Muscle of back (tissue), 11 donors: ENCODE results near the gene POLR2E. TPM values are rescaled to one million over a fixed set of nuclear protein-coding genes. Genes with fewer than 3 reads are reported as not detected.

Source experiments
- DNase-seq, 3 donors: peaks; one replicate each; pipeline versions ENCODE4 v3.0.0 to v3.0.0-alpha.2; 2013
- polyA plus RNA-seq, 10 donors: library from polyadenylated mRNA; unstranded; fragments of 120-200 nt; gene quantifications; one replicate each; pipeline ENCODE4 v1.2.1, GENCODE V29; 2013; ENCODE audit not compliant: insufficient read length in 10 of 10

The POLR2E gene
- polyA plus RNA-seq, 10 donors, result 81.8 to 145 (median 110) TPM

GRCh38 chr19:1101337-1101698, 6.1 kb upstream of the POLR2E start:
- DNase-seq, result no peak

DNA sequence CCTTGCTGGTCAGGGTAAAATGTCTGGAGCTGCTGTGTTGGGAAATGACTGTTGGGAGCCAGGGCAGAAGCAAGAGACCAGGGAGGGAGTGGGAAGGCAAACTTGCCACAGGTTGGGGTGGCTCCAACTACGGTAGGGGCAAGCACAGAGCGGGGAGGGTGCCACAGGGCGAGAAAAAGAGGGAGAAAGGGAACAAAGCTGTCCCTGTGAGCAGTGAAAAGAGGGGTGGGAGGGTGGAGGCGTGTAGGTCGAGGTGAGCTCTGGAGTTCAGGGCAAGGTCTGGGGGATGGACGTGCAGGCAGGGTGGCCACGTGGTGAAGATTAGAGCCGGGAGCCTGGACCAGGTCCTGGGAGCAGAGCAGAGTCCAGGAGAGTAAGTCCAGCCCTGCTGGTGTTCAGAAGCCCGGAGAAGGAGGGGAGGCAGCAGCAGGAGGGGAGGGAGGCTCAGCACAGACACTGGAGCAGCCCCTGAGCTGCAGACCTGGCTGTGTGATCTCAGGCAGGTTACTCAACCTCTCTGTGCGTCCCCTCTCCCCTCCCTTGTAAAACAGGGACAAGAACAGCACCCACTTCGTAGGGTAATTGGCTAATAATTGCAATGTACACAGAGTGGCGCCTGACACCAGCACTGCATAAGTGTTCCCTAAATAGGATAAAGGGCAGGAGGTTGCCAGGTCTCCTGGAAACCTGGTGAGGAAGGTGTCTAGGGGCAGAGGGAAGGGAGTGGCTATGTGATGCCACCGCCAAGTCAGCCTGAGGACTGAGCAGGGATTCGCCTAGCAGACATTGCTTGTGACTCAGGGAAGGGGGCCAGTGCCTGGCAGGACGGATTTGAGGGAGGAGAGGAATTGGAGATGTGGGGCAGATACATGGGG, 3.2 kb upstream of the POLR2E start:
- no peak for DNase-seq

DNA sequence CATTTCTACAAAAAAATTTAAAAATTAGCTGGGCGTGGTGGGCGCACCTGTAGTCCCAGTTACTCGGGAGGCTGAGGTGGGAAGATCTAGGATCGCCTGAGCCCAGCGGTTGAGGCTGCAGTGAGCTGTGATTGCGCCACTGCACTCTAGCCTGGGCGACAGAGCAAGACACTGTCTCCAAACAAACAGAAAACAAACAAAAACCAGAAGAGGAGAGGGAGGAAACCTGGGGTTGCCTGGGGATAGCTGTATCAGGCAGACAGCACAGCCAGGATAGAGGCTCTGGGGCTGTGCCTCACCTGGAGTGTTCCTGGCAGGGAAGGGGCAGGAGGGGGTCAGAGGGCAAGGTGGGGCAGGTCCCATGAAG, 2.6 kb upstream of the POLR2E start:
- no peak for DNase-seq

GRCh38 chr19:1094655-1094977, 559 bp downstream of the POLR2E start:
- no peak for DNase-seq

DNA sequence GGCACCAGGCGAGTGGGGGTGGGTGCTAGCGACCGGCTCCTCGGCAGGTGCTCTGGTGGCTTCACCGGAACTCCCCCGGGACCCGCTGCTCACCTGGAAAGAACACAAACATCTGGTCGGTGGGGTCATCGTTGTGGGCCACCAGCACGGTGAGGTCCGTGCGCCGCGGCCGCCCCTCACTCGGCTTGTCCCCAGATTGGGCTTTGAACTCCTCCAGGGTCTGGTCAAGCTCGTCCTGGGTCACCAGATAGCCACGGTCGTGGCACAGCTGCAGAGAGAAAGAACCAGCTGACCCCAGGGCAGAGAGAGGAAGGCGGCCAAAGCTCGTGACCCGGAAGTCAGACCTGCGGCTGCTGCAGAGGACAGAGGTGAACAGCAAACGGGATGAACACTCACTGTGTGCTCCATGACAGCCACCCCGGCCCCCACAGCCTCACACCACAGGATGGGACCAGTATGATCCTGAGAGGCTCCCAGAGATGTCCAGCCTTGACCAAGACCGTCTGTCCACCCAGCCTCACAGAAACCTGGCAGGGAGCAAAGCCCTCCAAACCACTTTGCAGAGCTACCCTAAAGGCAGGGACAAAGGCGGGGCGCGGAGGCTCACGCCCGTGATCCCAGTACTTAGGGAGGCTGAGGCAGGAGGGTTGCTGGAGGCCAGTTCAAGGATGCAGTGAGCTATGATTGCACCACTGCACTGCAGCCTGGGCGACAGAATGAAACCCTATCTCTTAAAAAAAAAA, 1.2 kb downstream of the POLR2E start:
- no peak for DNase-seq

GRCh38 chr19:1093330-1093729, 1.8 kb downstream of the POLR2E start:
- DNase-seq, result no peak

DNA sequence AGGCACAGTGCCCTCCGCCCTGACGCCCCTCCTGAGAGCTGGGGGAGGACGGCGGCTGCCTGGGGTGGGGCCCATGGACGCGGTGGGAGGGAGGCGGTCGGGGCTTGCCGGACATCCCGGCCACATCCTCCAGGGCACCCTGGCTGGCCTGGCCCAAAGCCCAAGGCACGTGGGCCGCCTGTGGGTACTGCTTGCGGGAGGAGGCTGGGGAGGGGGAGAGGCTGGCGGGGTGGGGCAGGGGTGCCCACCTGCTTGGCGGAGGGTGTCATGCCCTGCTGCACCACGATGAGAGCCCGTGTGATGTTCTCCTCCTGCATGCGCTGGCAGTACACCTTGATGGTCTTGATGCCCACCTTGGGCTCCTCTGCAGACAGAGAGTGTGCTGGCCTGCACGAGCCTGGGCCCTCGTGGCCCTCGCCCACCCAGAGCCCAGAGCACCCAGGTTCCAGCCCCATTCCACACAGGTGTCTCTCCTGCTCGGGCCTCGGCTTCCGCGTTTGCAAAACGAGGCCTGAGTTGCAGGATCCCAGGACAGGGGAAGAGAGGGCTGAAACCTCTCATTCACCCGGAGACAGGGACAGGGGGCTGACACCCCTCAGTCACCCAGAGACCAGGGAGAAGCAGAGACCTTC, 3.5 kb downstream of the POLR2E start:
- no peak for DNase-seq

DNA sequence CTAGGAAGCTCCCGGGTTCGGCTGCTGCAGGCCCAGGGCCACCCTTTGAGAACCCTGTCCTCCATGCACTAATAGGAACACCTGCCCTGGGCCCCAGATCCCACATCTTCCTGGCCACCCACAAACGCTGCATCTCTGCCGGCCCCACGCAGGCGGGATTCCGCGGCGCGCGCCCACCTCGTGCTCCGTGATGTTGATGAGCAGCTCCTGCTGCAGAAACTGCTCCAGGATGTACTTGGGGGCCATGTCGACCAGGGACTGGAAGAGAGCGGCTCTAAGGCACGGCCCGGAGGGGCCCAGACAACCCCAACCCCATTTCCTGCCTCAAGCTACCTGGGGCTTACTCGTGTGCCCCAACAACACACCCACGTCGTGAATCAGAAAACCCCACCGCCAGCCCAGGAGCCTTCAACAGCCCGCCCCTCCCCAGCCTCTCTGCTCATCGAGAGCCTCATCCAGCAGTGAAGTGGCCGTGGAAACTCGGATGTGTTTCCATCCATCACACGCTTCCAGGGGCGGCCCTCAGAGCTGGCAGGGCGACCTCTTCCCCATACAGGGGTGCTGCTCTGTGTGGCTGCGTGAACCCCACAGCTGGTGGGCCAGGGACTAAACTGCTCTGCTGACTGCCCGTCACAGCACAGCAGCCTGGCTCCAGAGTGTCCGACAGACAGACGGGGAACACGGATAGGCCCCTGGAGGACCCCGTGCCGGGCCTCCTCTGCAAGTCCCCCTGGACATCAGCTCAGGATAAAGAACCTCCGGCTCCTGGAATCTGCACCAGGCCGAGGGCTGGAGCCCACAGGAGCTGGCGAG, 4.2 kb downstream of the POLR2E start:
- DNase-seq, result no peak

- no peak for DNase-seq
Observed at GRCh38 chr19:1089891-1090290, 5.3 kb downstream of the POLR2E start.

- no peak for DNase-seq
Observed at GRCh38 chr19:1089126-1089771, 5.9 kb downstream of the POLR2E start.

DNA sequence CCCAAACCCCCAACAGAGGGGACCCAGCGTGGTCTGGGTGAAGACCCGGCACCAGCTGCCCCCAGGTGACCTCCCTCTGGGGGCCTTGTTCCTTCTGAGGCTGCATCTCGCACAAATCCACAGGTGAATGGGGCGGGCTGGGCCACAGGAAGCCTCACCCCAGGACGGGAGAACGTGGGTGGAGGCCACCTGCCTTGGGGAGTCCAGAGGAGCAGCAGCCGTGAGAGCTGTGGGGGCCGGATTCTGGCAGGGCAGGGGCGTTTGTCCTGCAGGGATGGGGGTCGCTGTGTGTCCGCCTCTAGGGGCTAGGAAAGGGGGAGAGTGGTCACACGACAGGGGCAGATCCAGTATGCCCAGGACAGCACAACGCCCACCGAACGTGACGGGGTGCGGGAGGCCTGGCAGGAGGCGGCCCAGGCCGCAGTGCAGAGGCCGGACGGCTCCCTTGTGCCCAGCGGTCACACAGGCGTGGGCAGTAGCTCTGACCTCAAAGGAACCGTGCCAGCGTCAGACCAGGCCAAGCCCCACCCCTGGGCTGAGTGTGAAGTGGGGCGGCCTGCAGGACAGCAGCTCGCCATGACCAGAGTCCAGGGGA, 6.7 kb downstream of the POLR2E start:
- no peak for DNase-seq

DNA sequence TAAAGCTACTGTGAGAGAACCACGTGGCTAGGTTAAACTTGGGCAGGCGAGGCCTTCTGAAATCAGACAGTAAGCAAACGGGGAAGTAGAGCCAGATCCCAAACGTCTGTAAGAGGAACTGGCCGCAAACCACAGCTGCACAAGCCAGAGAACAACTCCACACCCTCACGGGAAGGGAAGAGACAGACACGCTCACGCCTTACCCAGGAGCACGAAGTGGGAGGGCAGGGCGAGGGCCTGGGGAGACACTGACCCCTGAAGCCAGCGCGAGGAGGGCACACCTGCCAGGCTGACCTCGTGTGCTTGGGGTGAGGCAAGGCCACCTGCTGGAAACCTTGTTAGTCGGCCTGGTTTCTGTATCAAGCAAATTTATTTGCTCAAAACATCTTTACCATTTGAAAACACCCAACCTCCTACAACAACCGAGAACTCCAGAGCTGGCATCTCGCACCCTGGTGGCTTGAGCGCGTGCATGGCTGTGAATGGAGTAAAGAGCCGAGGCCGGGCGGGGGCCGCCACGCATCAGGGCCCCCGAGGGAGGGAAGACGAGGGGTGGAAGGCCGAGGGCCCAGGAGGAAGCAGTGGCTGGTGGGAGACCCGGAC, 7.3 kb downstream of the POLR2E start:
- peak in 1 of 3 donors; percentile 82 for DNase-seq

GRCh38 chr19:1086613-1087012, 8.6 kb downstream of the POLR2E start:
- DNase-seq, result no peak

DNA sequence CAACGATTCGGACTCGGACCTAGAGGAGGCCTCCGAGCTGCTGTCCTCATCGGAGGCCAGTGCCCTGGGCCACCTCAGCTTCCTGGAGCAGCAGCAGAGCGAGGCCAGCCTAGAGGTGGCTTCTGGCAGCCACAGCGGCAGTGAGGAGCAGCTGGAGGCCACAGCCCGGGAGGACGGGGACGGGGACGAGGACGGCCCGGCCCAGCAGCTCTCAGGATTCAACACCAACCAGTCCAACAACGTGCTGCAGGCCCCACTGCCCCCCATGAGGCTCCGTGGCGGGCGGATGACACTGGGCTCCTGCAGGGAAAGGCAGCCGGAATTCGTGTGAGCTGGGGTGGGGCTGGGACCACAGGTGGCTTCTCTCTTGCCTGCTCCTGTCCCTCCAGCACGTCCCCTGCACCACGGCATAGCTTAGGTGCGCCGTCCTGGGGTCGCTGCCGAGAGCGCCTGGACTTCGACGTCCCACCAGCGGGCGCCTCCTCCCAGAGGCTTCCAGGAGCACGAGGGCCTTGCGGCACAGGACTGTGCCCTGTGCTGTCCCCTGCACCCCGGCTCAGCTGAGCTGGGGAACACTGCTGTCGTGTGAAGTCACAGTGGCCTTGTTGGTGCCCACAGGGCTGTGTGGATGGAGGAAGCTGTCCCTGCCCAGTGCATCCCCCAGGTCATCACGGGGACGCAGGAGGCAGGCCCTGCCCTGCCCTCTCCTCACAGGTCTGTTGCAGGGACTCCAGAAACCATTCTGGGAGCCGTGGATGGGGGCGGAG, 9.3 kb downstream of the POLR2E start:
- no peak for DNase-seq

DNA sequence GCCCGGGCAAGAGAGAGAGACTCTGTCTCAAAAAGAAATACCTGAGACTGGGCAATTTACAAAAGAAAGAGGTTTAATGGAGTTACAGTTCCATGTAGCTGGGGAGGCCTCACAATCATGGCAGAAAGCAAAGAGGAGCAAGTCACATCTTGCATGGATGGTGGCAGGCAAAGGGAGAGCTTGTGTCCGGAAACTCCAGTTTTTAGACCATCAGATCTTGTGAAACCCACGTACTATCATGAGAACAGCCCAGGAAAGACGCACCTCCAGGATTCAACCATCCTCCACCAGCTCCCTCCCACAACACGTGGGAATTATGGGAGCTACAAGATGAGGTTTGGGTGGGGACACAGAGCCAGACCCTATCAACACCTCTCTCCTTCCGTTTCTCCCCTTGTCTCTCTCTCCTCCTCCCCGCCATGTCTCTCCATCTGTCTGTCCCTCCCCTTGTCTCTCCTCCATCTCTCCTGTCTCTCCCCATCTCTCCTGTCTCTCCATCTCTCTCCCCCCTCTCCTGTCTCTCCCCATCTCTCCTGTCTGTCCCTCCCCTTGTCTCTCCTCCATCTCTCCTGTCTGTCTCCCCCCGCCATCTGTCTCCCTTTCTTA, 10.0 kb downstream of the POLR2E start:
- DNase-seq, result no peak

DNA sequence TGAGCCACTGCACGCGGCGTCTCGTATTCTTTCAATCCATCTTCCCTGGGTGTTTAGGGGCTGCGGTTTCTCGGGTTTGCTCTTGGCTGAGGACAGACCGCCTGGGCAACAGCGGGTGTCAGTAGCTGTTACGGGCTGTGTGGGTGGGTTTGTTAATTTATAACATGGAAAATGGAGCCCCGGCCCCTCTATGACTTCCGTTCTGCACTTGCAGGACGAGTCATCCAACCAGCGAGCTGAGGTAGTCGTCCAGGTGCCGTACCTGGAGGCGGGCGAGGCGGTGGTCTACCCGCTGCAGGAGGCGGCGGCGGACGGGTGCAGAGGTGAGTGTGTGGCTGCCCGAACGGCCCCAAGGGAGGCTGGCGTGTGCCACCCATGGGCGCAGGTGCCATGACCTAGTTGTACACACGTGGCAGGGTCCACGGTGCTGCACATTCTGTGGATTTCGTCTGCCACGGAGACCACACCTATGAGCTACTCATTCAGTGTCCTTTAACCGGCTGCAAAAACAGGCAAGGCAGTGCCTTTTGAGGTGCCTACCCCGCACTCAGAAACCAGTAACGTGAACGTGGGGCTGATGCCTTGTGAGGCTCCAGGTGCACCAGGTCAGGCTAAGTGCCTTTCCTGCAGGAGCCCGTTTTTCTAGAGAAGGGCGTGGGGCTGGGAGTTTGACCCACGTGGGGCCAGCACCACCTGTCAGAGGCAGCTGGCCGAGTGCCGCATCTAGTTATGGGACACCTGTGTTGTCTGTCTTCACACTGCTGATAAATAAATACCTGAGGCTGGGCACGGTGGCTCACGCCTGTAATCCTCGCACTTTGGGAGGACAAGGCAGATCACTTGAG, 10.9 kb downstream of the POLR2E start:
- DNase-seq, result no peak

DNA sequence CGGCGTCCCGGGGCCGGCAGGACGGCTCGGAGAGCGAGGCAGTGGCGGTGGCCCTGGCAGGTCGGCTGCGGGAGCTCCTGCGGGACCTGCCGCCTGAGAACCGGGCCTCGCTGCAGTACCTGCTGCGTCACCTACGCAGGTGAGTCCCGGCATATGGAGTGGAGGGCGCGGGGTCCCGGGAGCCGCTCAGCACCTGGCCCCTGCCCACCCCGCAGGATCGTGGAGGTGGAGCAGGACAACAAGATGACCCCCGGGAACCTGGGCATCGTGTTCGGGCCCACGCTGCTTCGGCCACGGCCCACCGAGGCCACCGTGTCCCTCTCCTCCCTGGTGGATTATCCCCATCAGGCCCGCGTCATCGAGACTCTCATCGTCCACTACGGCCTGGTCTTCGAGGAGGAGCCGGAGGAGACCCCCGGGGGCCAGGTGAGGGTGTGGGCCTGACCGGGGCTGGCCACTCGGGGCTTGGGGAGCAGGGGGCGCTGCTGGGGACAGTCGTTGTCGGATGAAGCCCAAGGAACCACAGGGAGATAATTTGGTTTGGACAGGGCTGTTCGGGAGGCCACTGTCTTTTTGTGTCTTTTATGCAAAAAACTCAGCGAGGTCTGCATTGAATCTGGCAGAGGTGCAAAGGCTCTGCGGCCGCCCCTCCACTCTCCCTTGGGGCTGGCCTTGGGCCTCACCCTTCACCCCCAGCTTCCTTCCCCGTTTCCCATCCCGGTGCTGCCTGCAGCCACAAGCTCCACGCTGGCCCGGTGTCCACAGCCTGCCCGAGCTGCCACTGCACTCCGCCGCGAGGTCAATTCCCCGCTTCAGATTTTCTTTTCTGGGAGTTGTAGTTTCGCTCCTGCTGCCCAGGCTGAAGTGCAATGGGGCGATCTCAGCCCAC, 12.0 kb downstream of the POLR2E start:
- no peak for DNase-seq
